Uterus (tissue), 4 donors: Measurements from ENCODE around the gene TMEM35B. TPM values are rescaled to one million over a fixed set of nuclear protein-coding genes. Genes with fewer than 3 reads are reported as not detected.
"Not testable (repeated sequence)": the region's sequence is repeated elsewhere in the genome, so short reads cannot be mapped to it uniquely, and the experiment has no call there.

Experiments used
- DNase-seq, 2 donors: peaks; one replicate each; pipeline ENCODE4 v3.0.0-alpha.2; 2019 to 2020
- H3K27ac ChIP-seq, 2 donors: fragments of 200-600 bp; sonication (generic); 1 replicate in 1 of 2; 2 replicates in 1 of 2; pipeline ENCODE4 v1.5.1; 2016 to 2018
- H3K27me3 ChIP-seq, 2 donors: fragments of 200-600 bp; sonication (generic); one replicate each; pipeline ENCODE4 v1.5.1; 2018 to 2019; ENCODE audit warnings: control low read depth in 1 of 2
- H3K36me3 ChIP-seq, 2 donors: fragments of 200-600 bp; sonication (generic); one replicate each; pipeline ENCODE4 v1.5.1; 2019; ENCODE audit warnings: control low read depth in 1 of 2
- H3K4me1 ChIP-seq, 2 donors: fragments of 200-600 bp; sonication (generic); one replicate each; pipeline ENCODE4 v1.5.1; 2018 to 2019; ENCODE audit warnings: control low read depth in 1 of 2
- H3K4me3 ChIP-seq, 2 donors: fragments of 200-600 bp; sonication (generic); 1 replicate in 1 of 2; 2 replicates in 1 of 2; pipeline ENCODE4 v1.5.1; 2018 to 2019; ENCODE audit warnings: mild to moderate bottlenecking in 1 of 2
- H3K9me3 ChIP-seq, 2 donors: fragments of 200-600 bp; sonication (generic); one replicate each; pipeline ENCODE4 v1.5.1; 2019; ENCODE audit warnings: control low read depth in 1 of 2
- CTCF ChIP-seq, 4 experiments: fragments of 200-600 bp in 2 of 4; fragments of 450-650 bp in 2 of 4; sonication (generic) in 2 of 4; IDR thresholded peaks; one replicate each; pipeline ENCODE4 v1.5.1; 2016 to 2019; ENCODE audit warnings: antibody characterized with exemption in 4 of 4, mild to moderate bottlenecking in 2 of 4, moderate library complexity in 1 of 4
- POLR2A ChIP-seq, 2 donors: fragments of 450-650 bp; IDR thresholded peaks; one replicate each; pipeline ENCODE4 v1.6.1; 2016; ENCODE audit warnings: antibody characterized with exemption in 2 of 2, mild to moderate bottlenecking in 1 of 2, moderate library complexity in 1 of 2
- intact Hi-C: fragments of 100-400 bp; cut with DNase I; formaldehyde crosslinking; loops from one replicate; pipeline ENCODE4 v1.15.1; 2023; ENCODE audit warnings: low total_unique reads
- small RNA-seq: library from RNA; depleted of rRNA; stranded (forward); fragments of <200 nt; gene quantifications from one replicate; pipeline ENCODE3, GENCODE V24; 2016
- total RNA-seq, 4 donors: library from RNA; depleted of rRNA in 3 of 4; stranded (reverse); fragments of >200 nt in 3 of 4; gene quantifications; one replicate each; pipeline versions ENCODE4 v1.1.0 to v1.2.4, GENCODE V29; 2014 to 2023
- donor health status: DM: yes; HTN: yes; CAD: no.

The TMEM35B gene
- total RNA-seq, 4 donors from 2014 or later: 35.6 to 106 (median 71.2) TPM

GRCh38 chr1:34950428-34950827 lies 34.7 kb downstream of the TMEM35B start:
- no peak for DNase-seq
- no peaks in the 10 kb centered on the region for H3K36me3 ChIP-seq
- H3K4me1 ChIP-seq: no peaks in the 10 kb centered on the region
- no peak overlapping the region for H3K27ac ChIP-seq
- intact Hi-C loops: no loop called here
- no peak for TF ChIP-seq CTCF (IDR thresholded peaks at IDR 0.05)
- TF ChIP-seq POLR2A (IDR thresholded peaks at IDR 0.05): no peak
- no peaks in the 10 kb centered on the region for H3K9me3 ChIP-seq
- H3K4me3 ChIP-seq: no peak overlapping the region
- H3K27me3 ChIP-seq: no peaks in the 10 kb centered on the region

DNA sequence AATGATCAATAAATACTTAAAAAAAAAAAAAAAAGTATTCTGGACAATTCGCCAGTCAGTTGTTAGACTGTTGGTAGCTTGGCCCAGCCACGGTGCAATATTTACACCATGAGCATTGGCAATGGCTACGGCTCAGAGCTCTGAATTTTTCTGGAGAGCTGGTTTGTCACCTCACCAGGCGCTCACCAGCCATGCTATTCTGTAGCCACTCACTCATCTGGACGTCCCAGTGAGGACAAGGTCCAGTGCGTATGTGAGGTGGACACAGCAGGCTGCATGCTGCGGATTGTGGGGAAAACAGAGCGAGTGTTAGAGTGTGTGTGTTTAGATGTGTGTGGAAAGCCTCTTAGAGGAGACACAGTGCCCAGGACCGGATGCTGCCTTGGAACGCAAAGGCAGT lies 36.4 kb downstream of the TMEM35B start:
- DNase-seq, intact Hi-C loops, H3K27me3 ChIP-seq, H3K4me3 ChIP-seq, H3K9me3 ChIP-seq, H3K36me3 ChIP-seq, H3K27ac ChIP-seq, H3K4me1 ChIP-seq: not testable (repeated sequence)

GRCh38 chr1:34947641-34948314 lies 37.4 kb downstream of the TMEM35B start:
- H3K27me3 ChIP-seq, H3K36me3 ChIP-seq, H3K27ac ChIP-seq, H3K9me3 ChIP-seq, H3K4me3 ChIP-seq, intact Hi-C loops, DNase-seq, H3K4me1 ChIP-seq: not testable (repeated sequence)

GRCh38 chr1:34946211-34946610 lies 38.9 kb downstream of the TMEM35B start:
- Histone ChIP-seq H3K4me1 (no peaks in the 10 kb centered on the region), H3K27me3 (no peaks in the 10 kb centered on the region), H3K4me3 (no peak overlapping the region), H3K36me3 (no peaks in the 10 kb centered on the region), H3K27ac (no peak overlapping the region), H3K9me3 (no peaks in the 10 kb centered on the region)
- intact Hi-C loops: no loop called here
- TF ChIP-seq CTCF (IDR thresholded peaks at IDR 0.05) (no peak), POLR2A (IDR thresholded peaks at IDR 0.05) (no peak)
- DNase-seq: no peak

DNA sequence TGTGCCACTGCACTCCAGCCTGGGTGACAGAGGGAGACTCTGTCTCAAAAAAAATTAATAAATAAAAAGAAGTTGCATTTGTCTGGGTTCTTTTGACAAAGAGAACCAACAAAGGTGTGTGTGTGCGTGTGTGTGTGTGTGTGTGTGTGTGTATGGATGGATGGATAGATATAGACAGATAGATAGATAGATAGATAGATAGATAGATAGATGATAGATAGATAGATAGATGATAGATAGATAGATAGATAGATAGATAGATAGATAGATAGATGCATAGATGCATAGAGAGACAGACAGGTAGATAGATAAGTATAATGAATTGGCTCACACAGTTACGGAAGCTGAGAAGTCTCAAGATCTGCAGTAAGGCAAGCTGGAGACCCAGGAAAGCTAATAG lies 43.3 kb downstream of the TMEM35B start:
- H3K27ac ChIP-seq, intact Hi-C loops, H3K9me3 ChIP-seq, DNase-seq, H3K4me3 ChIP-seq, H3K27me3 ChIP-seq, H3K4me1 ChIP-seq, H3K36me3 ChIP-seq: not testable (repeated sequence)

Small RNA genes lying within 50 kb of the gene (small RNA-seq; reads per million reads assigned to genes)
- gene TMEM35B: not detected

Other genes starting within 250 kb of the TMEM35B start
- gene GJB5, start 230.3 kb downstream of the TMEM35B start, total RNA-seq: under 1 TPM in 1 of 4 donors, not detected in 3; 0.41 TPM
- gene GJB4, start 225.6 kb downstream of the TMEM35B start, total RNA-seq: not detected
- gene GJB3, start 204.1 kb downstream of the TMEM35B start, total RNA-seq: 1 to 10 TPM in 2 of 4 donors, not detected in 2; 1.0 to 4.7 TPM
- gene GJA4, start 192.3 kb downstream of the TMEM35B start, total RNA-seq: 10 to 100 TPM in 3 of 4 donors, 1 to 10 TPM in 1; 2.9 to 32.8 (median 23.9) TPM
- 10 to 100 TPM; 11.8 to 31.2 (median 19.4) TPM for gene SMIM12, start 125.6 kb downstream of the TMEM35B start, total RNA-seq
- gene DLGAP3, start 55.7 kb downstream of the TMEM35B start, total RNA-seq: under 1 TPM in 1 of 4 donors, not detected in 3; 0.14 TPM
- 10 to 100 TPM; 13.5 to 41.1 (median 21.5) TPM for gene ZMYM6, start 46.6 kb upstream of the TMEM35B start, total RNA-seq
- gene ZMYM1, start 94.0 kb upstream of the TMEM35B start, total RNA-seq: 10 to 100 TPM; 25.9 to 56.0 (median 39.6) TPM
- gene SFPQ, start 207.8 kb upstream of the TMEM35B start, total RNA-seq: 100 to 1,000 TPM in 3 of 4 donors, 10 to 100 TPM in 1; 82.1 to 310 (median 200) TPM